Measurements from ENCODE around the gene APCDD1L.

APCDD1L gene

DNA sequence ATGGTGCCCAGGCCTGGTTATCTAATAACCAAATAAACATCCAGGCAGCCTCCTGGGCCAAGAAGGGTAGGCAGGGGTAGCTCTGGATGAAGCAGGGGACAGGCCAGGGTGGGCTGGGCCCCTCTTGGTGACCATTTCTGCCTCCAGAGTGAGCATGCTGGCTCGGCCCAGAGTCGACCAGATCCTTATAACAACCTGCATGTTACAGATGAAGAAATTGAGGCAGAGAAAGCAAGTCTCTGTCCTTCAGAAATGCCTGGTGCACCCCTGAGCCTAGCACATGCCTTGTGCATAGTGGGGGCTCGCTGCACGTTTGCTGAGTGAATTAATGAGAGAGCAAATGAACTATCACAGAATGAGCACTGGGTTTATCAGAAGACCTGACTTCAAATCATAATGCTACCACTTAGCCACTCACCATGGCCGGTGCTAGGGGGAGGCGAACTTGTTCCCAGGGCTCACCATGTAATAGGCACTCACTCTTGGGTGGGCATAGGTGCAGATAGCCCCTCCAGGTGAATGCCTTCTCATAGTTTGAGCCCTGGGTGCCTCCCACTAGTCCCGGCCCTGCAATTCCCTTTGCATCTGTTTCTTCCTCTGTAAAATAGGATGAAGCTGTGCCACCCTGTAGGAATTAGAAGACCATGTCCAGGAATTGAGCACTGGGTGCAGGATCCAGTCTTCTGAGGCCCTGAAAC is 3.8 kb upstream of the APCDD1L start:
- TF ChIP-seq FOXP2 (optimal IDR thresholded peaks at IDR 0.05; ENCODE audit: borderline replicate concordance, extremely low read depth, extremely low read length, insufficient read depth): no peak
- TF ChIP-seq, protein P1, sequence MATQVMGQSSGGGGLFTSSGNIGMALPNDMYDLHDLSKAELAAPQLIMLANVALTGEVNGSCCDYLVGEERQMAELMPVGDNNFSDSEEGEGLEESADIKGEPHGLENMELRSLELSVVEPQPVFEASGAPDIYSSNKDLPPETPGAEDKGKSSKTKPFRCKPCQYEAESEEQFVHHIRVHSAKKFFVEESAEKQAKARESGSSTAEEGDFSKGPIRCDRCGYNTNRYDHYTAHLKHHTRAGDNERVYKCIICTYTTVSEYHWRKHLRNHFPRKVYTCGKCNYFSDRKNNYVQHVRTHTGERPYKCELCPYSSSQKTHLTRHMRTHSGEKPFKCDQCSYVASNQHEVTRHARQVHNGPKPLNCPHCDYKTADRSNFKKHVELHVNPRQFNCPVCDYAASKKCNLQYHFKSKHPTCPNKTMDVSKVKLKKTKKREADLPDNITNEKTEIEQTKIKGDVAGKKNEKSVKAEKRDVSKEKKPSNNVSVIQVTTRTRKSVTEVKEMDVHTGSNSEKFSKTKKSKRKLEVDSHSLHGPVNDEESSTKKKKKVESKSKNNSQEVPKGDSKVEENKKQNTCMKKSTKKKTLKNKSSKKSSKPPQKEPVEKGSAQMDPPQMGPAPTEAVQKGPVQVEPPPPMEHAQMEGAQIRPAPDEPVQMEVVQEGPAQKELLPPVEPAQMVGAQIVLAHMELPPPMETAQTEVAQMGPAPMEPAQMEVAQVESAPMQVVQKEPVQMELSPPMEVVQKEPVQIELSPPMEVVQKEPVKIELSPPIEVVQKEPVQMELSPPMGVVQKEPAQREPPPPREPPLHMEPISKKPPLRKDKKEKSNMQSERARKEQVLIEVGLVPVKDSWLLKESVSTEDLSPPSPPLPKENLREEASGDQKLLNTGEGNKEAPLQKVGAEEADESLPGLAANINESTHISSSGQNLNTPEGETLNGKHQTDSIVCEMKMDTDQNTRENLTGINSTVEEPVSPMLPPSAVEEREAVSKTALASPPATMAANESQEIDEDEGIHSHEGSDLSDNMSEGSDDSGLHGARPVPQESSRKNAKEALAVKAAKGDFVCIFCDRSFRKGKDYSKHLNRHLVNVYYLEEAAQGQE (IDR thresholded peaks at IDR 0.05; ENCODE audit: insufficient read depth in 1 of 2, low read depth in 2 of 2, low read length in 2 of 2): no peak
- no peak for TF ChIP-seq POLR2AphosphoS5 (IDR thresholded peaks at IDR 0.05; ENCODE audit: low read depth, low read length)
- TF ChIP-seq SIN3A (IDR thresholded peaks at IDR 0.05; ENCODE audit: borderline replicate concordance, insufficient read depth, low read length): no peak
- no peak for TF ChIP-seq TAF1 (IDR thresholded peaks at IDR 0.05; ENCODE audit: borderline replicate concordance, insufficient read depth, low read length)

DNA sequence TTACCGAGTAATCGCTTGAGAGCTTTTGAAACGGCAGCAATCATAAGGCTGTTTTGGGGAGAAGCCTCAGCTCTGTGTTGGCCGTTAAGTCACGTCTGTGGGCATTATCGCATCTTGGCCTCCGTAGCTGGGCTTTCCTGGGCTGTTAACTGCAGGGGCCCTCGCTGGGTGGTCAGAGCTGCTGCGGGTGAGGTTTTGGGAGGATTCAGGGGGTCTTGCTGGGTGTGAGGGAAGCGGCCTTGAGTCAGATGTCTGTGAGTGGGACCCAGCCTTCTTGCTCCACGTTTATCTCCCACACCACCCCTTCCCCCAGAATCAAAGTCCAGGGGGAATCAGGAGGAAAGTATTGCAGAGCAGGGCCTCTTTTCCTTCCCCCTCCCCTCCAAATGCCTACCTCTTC is 3.2 kb upstream of the APCDD1L start:
- TF ChIP-seq SIN3A (IDR thresholded peaks at IDR 0.05; ENCODE audit: borderline replicate concordance, insufficient read depth, low read length): no peak
- no peak for TF ChIP-seq FOXP2 (optimal IDR thresholded peaks at IDR 0.05; ENCODE audit: borderline replicate concordance, extremely low read depth, extremely low read length, insufficient read depth)
- no peak for TF ChIP-seq POLR2AphosphoS5 (IDR thresholded peaks at IDR 0.05; ENCODE audit: low read depth, low read length)
- TF ChIP-seq TAF1 (IDR thresholded peaks at IDR 0.05; ENCODE audit: borderline replicate concordance, insufficient read depth, low read length): no peak
- TF ChIP-seq, protein P1 (IDR thresholded peaks at IDR 0.05; ENCODE audit: insufficient read depth in 1 of 2, low read depth in 2 of 2, low read length in 2 of 2): no peak

GRCh38 chr20:58514321-58515232 is 622 bp downstream of the APCDD1L start:
- TF ChIP-seq POLR2AphosphoS5 (IDR thresholded peaks at IDR 0.05; ENCODE audit: low read depth, low read length) (no peak), SIN3A (IDR thresholded peaks at IDR 0.05; ENCODE audit: borderline replicate concordance, insufficient read depth, low read length) (no peak), TAF1 (IDR thresholded peaks at IDR 0.05; ENCODE audit: borderline replicate concordance, insufficient read depth, low read length) (no peak), FOXP2 (optimal IDR thresholded peaks at IDR 0.05; ENCODE audit: borderline replicate concordance, extremely low read depth, extremely low read length, insufficient read depth) (no peak)
- TF ChIP-seq, protein P1 (IDR thresholded peaks at IDR 0.05; ENCODE audit: insufficient read depth in 1 of 2, low read depth in 2 of 2, low read length in 2 of 2): no peak

GRCh38 chr20:58513580-58514285 is 1.5 kb downstream of the APCDD1L start:
- TF ChIP-seq SIN3A (IDR thresholded peaks at IDR 0.05; ENCODE audit: borderline replicate concordance, insufficient read depth, low read length) (no peak), FOXP2 (optimal IDR thresholded peaks at IDR 0.05; ENCODE audit: borderline replicate concordance, extremely low read depth, extremely low read length, insufficient read depth) (no peak), TAF1 (IDR thresholded peaks at IDR 0.05; ENCODE audit: borderline replicate concordance, insufficient read depth, low read length) (no peak), POLR2AphosphoS5 (IDR thresholded peaks at IDR 0.05; ENCODE audit: low read depth, low read length) (no peak)
- TF ChIP-seq, protein P1 (IDR thresholded peaks at IDR 0.05; ENCODE audit: insufficient read depth in 1 of 2, low read depth in 2 of 2, low read length in 2 of 2): no peak

Measured in PFSK-1 (cell line).